ENCODE data around the gene SCYGR1.

Gene SCYGR1

GRCh38 chr2:227401550-227401949 lies 13.8 kb upstream of the SCYGR1 start:
- H3K18ac ChIP-seq (ENCODE audit: low read length), result no peak overlapping the region
- peaks cover 0 to 8% of the 10 kb centered on the region in 2 experiments for H3K4me1 ChIP-seq (ENCODE audit: control insufficient read depth in 1 of 2, insufficient read depth in 2 of 2, low read length in 2 of 2)
- no peak overlapping the region for H3K4me2 ChIP-seq (ENCODE audit: low read length)
- H2AFZ ChIP-seq (ENCODE audit: insufficient read depth, low read length, poor library complexity), result no peak overlapping the region
- H3K4ac ChIP-seq (ENCODE audit: low read depth, low read length), result no peak overlapping the region
- H3K23ac ChIP-seq (ENCODE audit: low read length), result no peak overlapping the region
- no peak overlapping the region for H2AK5ac ChIP-seq (ENCODE audit: low read length)
- no peak overlapping the region for H4K8ac ChIP-seq (ENCODE audit: low read depth, low read length)
- H3K9ac ChIP-seq (ENCODE audit: low read length), result no peak overlapping the region
- H3K79me2 ChIP-seq (ENCODE audit: control insufficient read depth, insufficient read depth, low read length, poor library complexity), result no peaks in the 10 kb centered on the region
- H2BK12ac ChIP-seq (ENCODE audit: low read length), result no peak overlapping the region
- no peaks in the 10 kb centered on the region for H3K36me3 ChIP-seq (ENCODE audit: control insufficient read depth in 1 of 2, insufficient read depth in 2 of 2, low read length in 2 of 2)
- H2BK5ac ChIP-seq (ENCODE audit: low read depth, low read length, poor library complexity), result no peak overlapping the region
- DNase-seq, result no peak
- no peak overlapping the region for H3K27ac ChIP-seq (ENCODE audit: low read depth, low read length)
- H2BK120ac ChIP-seq (ENCODE audit: insufficient read depth, low read length, poor library complexity), result no peak overlapping the region
- no peak overlapping the region for H3K14ac ChIP-seq (ENCODE audit: low read length)
- no peak overlapping the region for H4K91ac ChIP-seq (ENCODE audit: low read depth, low read length)
- no peak overlapping the region for H3K4me3 ChIP-seq (ENCODE audit: low read depth, low read length)
- no CpG with 5 or more reads among the region's 2 CpGs for WGBS (ENCODE audit: extremely low coverage, insufficient coverage, insufficient read length)
- no peaks in the 10 kb centered on the region for H3K9me3 ChIP-seq (ENCODE audit: insufficient read depth, low read depth, low read length)
- H3K79me1 ChIP-seq (ENCODE audit: low read length), result no peaks in the 10 kb centered on the region
- no peaks in the 10 kb centered on the region for H3K27me3 ChIP-seq (ENCODE audit: insufficient read depth, low read length)
- no peak overlapping the region for H4K12ac ChIP-seq (ENCODE audit: low read depth, low read length)

- H3K79me1 ChIP-seq (ENCODE audit: low read length), result no peaks in the 10 kb centered on the region
- no peaks in the 10 kb centered on the region for H3K36me3 ChIP-seq (ENCODE audit: control insufficient read depth in 1 of 2, insufficient read depth in 2 of 2, low read length in 2 of 2)
- no peak overlapping the region for H2BK5ac ChIP-seq (ENCODE audit: low read depth, low read length, poor library complexity)
- H3K23ac ChIP-seq (ENCODE audit: low read length), result no peak overlapping the region
- H3K79me2 ChIP-seq (ENCODE audit: control insufficient read depth, insufficient read depth, low read length, poor library complexity), result no peaks in the 10 kb centered on the region
- H4K8ac ChIP-seq (ENCODE audit: low read depth, low read length), result no peak overlapping the region
- no peak overlapping the region for H2AK5ac ChIP-seq (ENCODE audit: low read length)
- no peaks in the 10 kb centered on the region for H3K9me3 ChIP-seq (ENCODE audit: insufficient read depth, low read depth, low read length)
- DNase-seq, result no peak
- H3K14ac ChIP-seq (ENCODE audit: low read length), result no peak overlapping the region
- no peak overlapping the region for H3K9ac ChIP-seq (ENCODE audit: low read length)
- no peak overlapping the region for H4K12ac ChIP-seq (ENCODE audit: low read depth, low read length)
- H2AFZ ChIP-seq (ENCODE audit: insufficient read depth, low read length, poor library complexity), result no peak overlapping the region
- no CpG with 5 or more reads among the region's 4 CpGs for WGBS (ENCODE audit: extremely low coverage, insufficient coverage, insufficient read length)
- peaks cover 0 to 4% of the 10 kb centered on the region in 2 experiments for H3K4me1 ChIP-seq (ENCODE audit: control insufficient read depth in 1 of 2, insufficient read depth in 2 of 2, low read length in 2 of 2)
- H3K27me3 ChIP-seq (ENCODE audit: insufficient read depth, low read length), result no peaks in the 10 kb centered on the region
- no peak overlapping the region for H3K18ac ChIP-seq (ENCODE audit: low read length)
- H3K4me2 ChIP-seq (ENCODE audit: low read length), result no peak overlapping the region
- H4K91ac ChIP-seq (ENCODE audit: low read depth, low read length), result no peak overlapping the region
- no peak overlapping the region for H3K4ac ChIP-seq (ENCODE audit: low read depth, low read length)
- H3K4me3 ChIP-seq (ENCODE audit: low read depth, low read length), result no peak overlapping the region
- H2BK120ac ChIP-seq (ENCODE audit: insufficient read depth, low read length, poor library complexity), result no peak overlapping the region
- H3K27ac ChIP-seq (ENCODE audit: low read depth, low read length), result no peak overlapping the region
- no peak overlapping the region for H2BK12ac ChIP-seq (ENCODE audit: low read length)
Observed at GRCh38 chr2:227398684-227399670, 11.2 kb upstream of the SCYGR1 start.

- H2AFZ ChIP-seq (ENCODE audit: insufficient read depth, low read length, poor library complexity), result no peak overlapping the region
- H3K4ac ChIP-seq (ENCODE audit: low read depth, low read length), result no peak overlapping the region
- H2BK12ac ChIP-seq (ENCODE audit: low read length), result no peak overlapping the region
- no peaks in the 10 kb centered on the region for H3K9me3 ChIP-seq (ENCODE audit: insufficient read depth, low read depth, low read length)
- DNase-seq, result no peak
- no peak overlapping the region for H3K14ac ChIP-seq (ENCODE audit: low read length)
- peaks cover 0 to 2% of the 10 kb centered on the region in 2 experiments for H3K4me1 ChIP-seq (ENCODE audit: control insufficient read depth in 1 of 2, insufficient read depth in 2 of 2, low read length in 2 of 2)
- H3K9ac ChIP-seq (ENCODE audit: low read length), result no peak overlapping the region
- H3K27ac ChIP-seq (ENCODE audit: low read depth, low read length), result no peak overlapping the region
- no peaks in the 10 kb centered on the region for H3K27me3 ChIP-seq (ENCODE audit: insufficient read depth, low read length)
- WGBS (ENCODE audit: extremely low coverage, insufficient coverage, insufficient read length), result no CpG with 5 or more reads among the region's 4 CpGs
- H3K36me3 ChIP-seq (ENCODE audit: control insufficient read depth in 1 of 2, insufficient read depth in 2 of 2, low read length in 2 of 2), result no peaks in the 10 kb centered on the region
- H4K91ac ChIP-seq (ENCODE audit: low read depth, low read length), result no peak overlapping the region
- no peaks in the 10 kb centered on the region for H3K79me2 ChIP-seq (ENCODE audit: control insufficient read depth, insufficient read depth, low read length, poor library complexity)
- H4K12ac ChIP-seq (ENCODE audit: low read depth, low read length), result no peak overlapping the region
- H4K8ac ChIP-seq (ENCODE audit: low read depth, low read length), result no peak overlapping the region
- H3K4me2 ChIP-seq (ENCODE audit: low read length), result no peak overlapping the region
- no peak overlapping the region for H3K23ac ChIP-seq (ENCODE audit: low read length)
- no peak overlapping the region for H3K18ac ChIP-seq (ENCODE audit: low read length)
- H2AK5ac ChIP-seq (ENCODE audit: low read length), result no peak overlapping the region
- no peak overlapping the region for H2BK5ac ChIP-seq (ENCODE audit: low read depth, low read length, poor library complexity)
- H2BK120ac ChIP-seq (ENCODE audit: insufficient read depth, low read length, poor library complexity), result no peak overlapping the region
- no peaks in the 10 kb centered on the region for H3K79me1 ChIP-seq (ENCODE audit: low read length)
- H3K4me3 ChIP-seq (ENCODE audit: low read depth, low read length), result no peak overlapping the region
Observed at GRCh38 chr2:227397562-227397961, 9.8 kb upstream of the SCYGR1 start.

GRCh38 chr2:227395556-227395955 lies 7.8 kb upstream of the SCYGR1 start:
- no peaks in the 10 kb centered on the region for H3K36me3 ChIP-seq (ENCODE audit: control insufficient read depth in 1 of 2, insufficient read depth in 2 of 2, low read length in 2 of 2)
- no peak overlapping the region for H3K4me2 ChIP-seq (ENCODE audit: low read length)
- H3K18ac ChIP-seq (ENCODE audit: low read length), result no peak overlapping the region
- H3K27ac ChIP-seq (ENCODE audit: low read depth, low read length), result no peak overlapping the region
- H4K91ac ChIP-seq (ENCODE audit: low read depth, low read length), result no peak overlapping the region
- H4K8ac ChIP-seq (ENCODE audit: low read depth, low read length), result no peak overlapping the region
- no peaks in the 10 kb centered on the region for H3K27me3 ChIP-seq (ENCODE audit: insufficient read depth, low read length)
- H3K4me3 ChIP-seq (ENCODE audit: low read depth, low read length), result no peak overlapping the region
- H3K79me1 ChIP-seq (ENCODE audit: low read length), result peaks cover 2% of the 10 kb centered on the region
- H2AFZ ChIP-seq (ENCODE audit: insufficient read depth, low read length, poor library complexity), result no peak overlapping the region
- no peak overlapping the region for H2BK12ac ChIP-seq (ENCODE audit: low read length)
- no peak overlapping the region for H4K12ac ChIP-seq (ENCODE audit: low read depth, low read length)
- no peak overlapping the region for H2AK5ac ChIP-seq (ENCODE audit: low read length)
- H3K9ac ChIP-seq (ENCODE audit: low read length), result no peak overlapping the region
- H3K4ac ChIP-seq (ENCODE audit: low read depth, low read length), result no peak overlapping the region
- no peak overlapping the region for H2BK5ac ChIP-seq (ENCODE audit: low read depth, low read length, poor library complexity)
- H3K23ac ChIP-seq (ENCODE audit: low read length), result no peak overlapping the region
- no peak for DNase-seq
- no peak overlapping the region for H2BK120ac ChIP-seq (ENCODE audit: insufficient read depth, low read length, poor library complexity)
- H3K4me1 ChIP-seq (ENCODE audit: control insufficient read depth in 1 of 2, insufficient read depth in 2 of 2, low read length in 2 of 2), result peaks cover 0 to 5% of the 10 kb centered on the region in 2 experiments
- H3K79me2 ChIP-seq (ENCODE audit: control insufficient read depth, insufficient read depth, low read length, poor library complexity), result no peaks in the 10 kb centered on the region
- H3K14ac ChIP-seq (ENCODE audit: low read length), result no peak overlapping the region
- no peaks in the 10 kb centered on the region for H3K9me3 ChIP-seq (ENCODE audit: insufficient read depth, low read depth, low read length)
- WGBS (ENCODE audit: extremely low coverage, insufficient coverage, insufficient read length), result no CpG with 5 or more reads among the region's 1 CpG

Data from trophoblast cell (in vitro differentiated cells and primary cell).